SK-N-SH treated with all-trans-retinoic acid at 6 μM for 48 hours (cell line): ENCODE data around the gene TMEM163.

Source experiments
- ATAC-seq: fragments of 200-7000 bp; cut with Tn5 transposase; 3 replicates; pipeline ENCODE4 v1.9.1; 2020; ENCODE audit warnings: mild to moderate bottlenecking, moderate library complexity
- ARNTL ChIP-seq: fragments of 450-650 bp; formaldehyde crosslinking; IDR thresholded peaks from 2 replicates; pipeline ENCODE4 v1.5.0; 2020; ENCODE audit warnings: low read depth, mild to moderate bottlenecking, moderate library complexity, borderline replicate concordance
- BACH2 ChIP-seq: fragments of 250-450 bp; sonication (Bioruptor Pico); IDR thresholded peaks from 2 replicates; pipeline ENCODE4 v1.9.0; 2021; ENCODE audit warnings: mild to moderate bottlenecking, borderline replicate concordance
- CREB5 ChIP-seq: fragments of 250-450 bp; sonication (Bioruptor Pico); IDR thresholded peaks from 2 replicates; pipeline ENCODE4 v1.5.1; 2020; ENCODE audit warnings: low read depth, mild to moderate bottlenecking, moderate library complexity
- CSDC2 ChIP-seq: fragments of 250-450 bp; sonication (Bioruptor Pico); IDR thresholded peaks from 2 replicates; pipeline ENCODE4 v1.5.0; 2020; ENCODE audit warnings: mild to moderate bottlenecking, moderate library complexity
- ESRRG ChIP-seq: fragments of 250-450 bp; sonication (Bioruptor Pico); IDR thresholded peaks from 2 replicates; pipeline ENCODE4 v1.6.1; 2021; ENCODE audit warnings: mild to moderate bottlenecking
- GLIS3 ChIP-seq: fragments of 250-450 bp; sonication (Bioruptor Pico); IDR thresholded peaks from 2 replicates; pipeline ENCODE4 v1.5.0; 2020; ENCODE audit warnings: mild to moderate bottlenecking, moderate library complexity
- ISL1 ChIP-seq: fragments of 250-450 bp; sonication (Bioruptor Pico); IDR thresholded peaks from 2 replicates; pipeline ENCODE4 v2.1.2; 2022; ENCODE audit warnings: mild to moderate bottlenecking, moderate library complexity
- OSR1 ChIP-seq: fragments of 250-450 bp; sonication (Bioruptor Pico); IDR thresholded peaks from 2 replicates; pipeline ENCODE4 v1.8.0; 2022; ENCODE audit warnings: moderate library complexity, mild to moderate bottlenecking, inconsistent platforms
- PPARA ChIP-seq: fragments of 250-450 bp; sonication (Bioruptor Pico); IDR thresholded peaks from 2 replicates; pipeline ENCODE4 v1.5.0; 2020; ENCODE audit warnings: mild to moderate bottlenecking, borderline replicate concordance
- RARB ChIP-seq: fragments of 250-450 bp; sonication (Bioruptor Pico); IDR thresholded peaks from 2 replicates; pipeline ENCODE4 v1.8.0; 2021; ENCODE audit warnings: mild to moderate bottlenecking, moderate library complexity
- SNAI2 ChIP-seq: fragments of 250-450 bp; sonication (Bioruptor Pico); IDR thresholded peaks from 2 replicates; pipeline ENCODE4 v1.5.0; 2020; ENCODE audit warnings: mild to moderate bottlenecking, moderate library complexity
- TCF4 ChIP-seq: fragments of 250-450 bp; sonication (Bioruptor Pico); IDR thresholded peaks from 2 replicates; pipeline ENCODE4 v1.8.0; 2021; ENCODE audit warnings: mild to moderate bottlenecking, moderate library complexity, borderline replicate concordance
- TOX ChIP-seq: fragments of 250-450 bp; sonication (Bioruptor Pico); IDR thresholded peaks from 2 replicates; pipeline ENCODE4 v1.8.0; 2021; ENCODE audit warnings: mild to moderate bottlenecking, moderate library complexity, borderline replicate concordance
- ZC3H10 ChIP-seq: fragments of 250-450 bp; sonication (Bioruptor Pico); IDR thresholded peaks from 2 replicates; pipeline ENCODE4 v1.5.1; 2021; ENCODE audit warnings: mild to moderate bottlenecking, moderate library complexity
- ZFP3 ChIP-seq: fragments of 250-450 bp; sonication (Bioruptor Pico); IDR thresholded peaks from 2 replicates; pipeline ENCODE4 v1.5.0; 2020; ENCODE audit warnings: mild to moderate bottlenecking, moderate library complexity
- ZFP30 ChIP-seq: fragments of 450-650 bp; formaldehyde crosslinking; IDR thresholded peaks from 2 replicates; pipeline ENCODE4 v1.5.0; 2022; ENCODE audit warnings: mild to moderate bottlenecking, moderate library complexity
- ZNF565 ChIP-seq: fragments of 450-650 bp; formaldehyde crosslinking; conservative IDR thresholded peaks from 2 replicates; pipeline ENCODE4 v1.5.0; 2020; ENCODE audit warnings: low read depth, mild to moderate bottlenecking, moderate library complexity
- ZNF70 ChIP-seq: fragments of 450-650 bp; formaldehyde crosslinking; IDR thresholded peaks from 2 replicates; pipeline ENCODE4 v1.5.0; 2020; ENCODE audit warnings: mild to moderate bottlenecking, moderate library complexity
- ZNF8 ChIP-seq: fragments of 450-650 bp; formaldehyde crosslinking; IDR thresholded peaks from 2 replicates; pipeline ENCODE4 v1.5.0; 2020; ENCODE audit warnings: mild to moderate bottlenecking, moderate library complexity
- TF ChIP-seq, protein P1 (sequence below): fragments of 250-450 bp; sonication (Bioruptor Pico); IDR thresholded peaks from 2 replicates; pipeline ENCODE4 v1.5.1; 2021; ENCODE audit warnings: mild to moderate bottlenecking, moderate library complexity
- TF ChIP-seq, protein P2 (sequence below): fragments of 250-450 bp; sonication (Bioruptor Pico); IDR thresholded peaks from 2 replicates; pipeline ENCODE4 v1.8.0; 2020; ENCODE audit warnings: mild to moderate bottlenecking, moderate library complexity, borderline replicate concordance
- TF ChIP-seq, protein P3 (sequence below): fragments of 250-450 bp; sonication (Bioruptor Pico); IDR thresholded peaks from 2 replicates; pipeline ENCODE4 v1.5.0; 2020; ENCODE audit warnings: mild to moderate bottlenecking, moderate library complexity

TMEM163 gene

DNA sequence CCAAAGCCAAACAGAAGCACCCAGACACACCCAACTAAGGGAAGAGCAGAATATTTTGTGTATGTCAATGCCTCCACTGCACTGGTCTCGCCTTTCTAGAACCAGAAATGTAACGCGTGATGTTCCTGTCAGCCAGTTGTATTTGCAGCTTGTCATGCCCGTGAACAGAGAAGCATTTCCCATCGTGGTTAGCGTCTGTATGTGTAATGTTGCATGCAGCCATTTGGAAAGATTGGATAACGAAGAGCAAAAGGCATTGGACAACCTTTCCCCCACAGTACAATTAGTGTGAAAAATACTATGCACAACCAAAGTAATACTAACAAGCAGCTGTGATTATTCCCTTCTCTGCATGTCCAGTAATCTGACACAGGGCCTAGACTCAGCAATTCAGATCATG is 140.5 kb downstream of the TMEM163 start:
- TF ChIP-seq ZFP3 (CRISPR knock-in tag), result no peak
- no peak for TF ChIP-seq CSDC2 (CRISPR knock-in tag)
- TF ChIP-seq, protein P1, sequence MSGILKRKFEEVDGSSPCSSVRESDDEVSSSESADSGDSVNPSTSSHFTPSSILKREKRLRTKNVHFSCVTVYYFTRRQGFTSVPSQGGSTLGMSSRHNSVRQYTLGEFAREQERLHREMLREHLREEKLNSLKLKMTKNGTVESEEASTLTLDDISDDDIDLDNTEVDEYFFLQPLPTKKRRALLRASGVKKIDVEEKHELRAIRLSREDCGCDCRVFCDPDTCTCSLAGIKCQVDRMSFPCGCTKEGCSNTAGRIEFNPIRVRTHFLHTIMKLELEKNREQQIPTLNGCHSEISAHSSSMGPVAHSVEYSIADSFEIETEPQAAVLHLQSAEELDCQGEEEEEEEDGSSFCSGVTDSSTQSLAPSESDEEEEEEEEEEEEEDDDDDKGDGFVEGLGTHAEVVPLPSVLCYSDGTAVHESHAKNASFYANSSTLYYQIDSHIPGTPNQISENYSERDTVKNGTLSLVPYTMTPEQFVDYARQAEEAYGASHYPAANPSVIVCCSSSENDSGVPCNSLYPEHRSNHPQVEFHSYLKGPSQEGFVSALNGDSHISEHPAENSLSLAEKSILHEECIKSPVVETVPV, result no peak
- TF ChIP-seq ZNF70 (CRISPR knock-in tag), result no peak
- TF ChIP-seq, protein P2, sequence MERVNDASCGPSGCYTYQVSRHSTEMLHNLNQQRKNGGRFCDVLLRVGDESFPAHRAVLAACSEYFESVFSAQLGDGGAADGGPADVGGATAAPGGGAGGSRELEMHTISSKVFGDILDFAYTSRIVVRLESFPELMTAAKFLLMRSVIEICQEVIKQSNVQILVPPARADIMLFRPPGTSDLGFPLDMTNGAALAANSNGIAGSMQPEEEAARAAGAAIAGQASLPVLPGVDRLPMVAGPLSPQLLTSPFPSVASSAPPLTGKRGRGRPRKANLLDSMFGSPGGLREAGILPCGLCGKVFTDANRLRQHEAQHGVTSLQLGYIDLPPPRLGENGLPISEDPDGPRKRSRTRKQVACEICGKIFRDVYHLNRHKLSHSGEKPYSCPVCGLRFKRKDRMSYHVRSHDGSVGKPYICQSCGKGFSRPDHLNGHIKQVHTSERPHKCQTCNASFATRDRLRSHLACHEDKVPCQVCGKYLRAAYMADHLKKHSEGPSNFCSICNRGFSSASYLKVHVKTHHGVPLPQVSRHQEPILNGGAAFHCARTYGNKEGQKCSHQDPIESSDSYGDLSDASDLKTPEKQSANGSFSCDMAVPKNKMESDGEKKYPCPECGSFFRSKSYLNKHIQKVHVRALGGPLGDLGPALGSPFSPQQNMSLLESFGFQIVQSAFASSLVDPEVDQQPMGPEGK (CRISPR knock-in tag), result no peak
- TF ChIP-seq TCF4, result no peak
- no peak for TF ChIP-seq TOX
- TF ChIP-seq ESRRG (CRISPR knock-in tag), result no peak
- TF ChIP-seq BACH2 (CRISPR knock-in tag), result no peak
- no peak for TF ChIP-seq GLIS3
- TF ChIP-seq CREB5 (CRISPR knock-in tag), result no peak
- no peak for TF ChIP-seq ZNF8 (CRISPR knock-in tag)
- TF ChIP-seq ZNF565 (CRISPR knock-in tag), result no peak
- TF ChIP-seq, protein P3, sequence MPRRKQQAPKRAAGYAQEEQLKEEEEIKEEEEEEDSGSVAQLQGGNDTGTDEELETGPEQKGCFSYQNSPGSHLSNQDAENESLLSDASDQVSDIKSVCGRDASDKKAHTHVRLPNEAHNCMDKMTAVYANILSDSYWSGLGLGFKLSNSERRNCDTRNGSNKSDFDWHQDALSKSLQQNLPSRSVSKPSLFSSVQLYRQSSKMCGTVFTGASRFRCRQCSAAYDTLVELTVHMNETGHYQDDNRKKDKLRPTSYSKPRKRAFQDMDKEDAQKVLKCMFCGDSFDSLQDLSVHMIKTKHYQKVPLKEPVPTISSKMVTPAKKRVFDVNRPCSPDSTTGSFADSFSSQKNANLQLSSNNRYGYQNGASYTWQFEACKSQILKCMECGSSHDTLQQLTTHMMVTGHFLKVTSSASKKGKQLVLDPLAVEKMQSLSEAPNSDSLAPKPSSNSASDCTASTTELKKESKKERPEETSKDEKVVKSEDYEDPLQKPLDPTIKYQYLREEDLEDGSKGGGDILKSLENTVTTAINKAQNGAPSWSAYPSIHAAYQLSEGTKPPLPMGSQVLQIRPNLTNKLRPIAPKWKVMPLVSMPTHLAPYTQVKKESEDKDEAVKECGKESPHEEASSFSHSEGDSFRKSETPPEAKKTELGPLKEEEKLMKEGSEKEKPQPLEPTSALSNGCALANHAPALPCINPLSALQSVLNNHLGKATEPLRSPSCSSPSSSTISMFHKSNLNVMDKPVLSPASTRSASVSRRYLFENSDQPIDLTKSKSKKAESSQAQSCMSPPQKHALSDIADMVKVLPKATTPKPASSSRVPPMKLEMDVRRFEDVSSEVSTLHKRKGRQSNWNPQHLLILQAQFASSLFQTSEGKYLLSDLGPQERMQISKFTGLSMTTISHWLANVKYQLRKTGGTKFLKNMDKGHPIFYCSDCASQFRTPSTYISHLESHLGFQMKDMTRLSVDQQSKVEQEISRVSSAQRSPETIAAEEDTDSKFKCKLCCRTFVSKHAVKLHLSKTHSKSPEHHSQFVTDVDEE, result no peak
- no peak for ATAC-seq

DNA sequence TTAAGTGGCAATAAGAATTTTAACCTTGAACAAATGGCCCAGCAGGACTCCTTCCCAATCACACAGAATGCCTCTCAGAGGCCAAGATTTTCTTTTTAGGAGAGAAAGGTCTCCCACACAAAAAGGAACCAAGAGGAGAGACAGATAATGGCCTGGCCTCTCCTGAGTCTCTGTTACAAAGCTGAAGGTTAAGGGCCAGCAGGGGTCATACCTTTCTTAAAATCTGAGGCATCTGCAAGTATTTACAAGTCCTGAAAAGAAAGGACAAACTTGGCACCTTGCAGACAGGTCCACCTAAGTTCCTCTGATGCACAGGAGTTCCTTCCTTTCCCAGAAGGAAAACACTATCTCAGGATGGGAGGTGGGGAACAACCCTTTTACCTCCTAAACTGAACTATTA is 142.3 kb downstream of the TMEM163 start:
- TF ChIP-seq OSR1 (CRISPR knock-in tag), result no peak
- TF ChIP-seq RARB (CRISPR knock-in tag), result no peak
- TF ChIP-seq ISL1 (CRISPR knock-in tag), result no peak
- TF ChIP-seq ZFP3 (CRISPR knock-in tag), result no peak
- no peak for TF ChIP-seq PPARA (CRISPR knock-in tag)
- no peak for TF ChIP-seq CREB5 (CRISPR knock-in tag)
- no peak for TF ChIP-seq BACH2 (CRISPR knock-in tag)
- TF ChIP-seq SNAI2 (CRISPR knock-in tag), result no peak
- no peak for TF ChIP-seq ZFP30 (CRISPR knock-in tag)
- no peak for TF ChIP-seq ESRRG (CRISPR knock-in tag)
- TF ChIP-seq GLIS3, result no peak
- no peak for TF ChIP-seq ARNTL (CRISPR knock-in tag)
- TF ChIP-seq, protein P1, result no peak
- no peak for TF ChIP-seq ZNF565 (CRISPR knock-in tag)
- TF ChIP-seq ZC3H10 (CRISPR knock-in tag), result no peak
- no peak for TF ChIP-seq ZNF8 (CRISPR knock-in tag)
- no peak for ATAC-seq
